ENCODE data around the gene TMEM125.

Gene TMEM125

GRCh38 chr1:43233631-43234030, 36.2 kb upstream of the TMEM125 start:
- Histone ChIP-seq H3K27me3 (ENCODE audit: insufficient read depth, low read length, poor library complexity, severe bottlenecking) (no peaks in the 10 kb centered on the region), H3K4me1 (ENCODE audit: insufficient read depth, low read length, poor library complexity, severe bottlenecking) (no peaks in the 10 kb centered on the region), H3K9ac (ENCODE audit: low read depth, low read length, poor library complexity, severe bottlenecking) (no peak overlapping the region), H3K79me2 (ENCODE audit: insufficient read depth, low read length) (no peaks in the 10 kb centered on the region), H3F3A (ENCODE audit: low read depth) (no peaks in the 10 kb centered on the region), H3K4me2 (ENCODE audit: low read depth, low read length, poor library complexity, severe bottlenecking) (no peak overlapping the region), H3K9me2 (replicated peaks; ENCODE audit: low read depth, low read length) (no peaks in the 10 kb centered on the region), H3K4me3 (ENCODE audit: low read length, poor library complexity, severe bottlenecking) (no peak overlapping the region), H2AFZ (ENCODE audit: low read length) (no peak overlapping the region), H3K9me3 (ENCODE audit: insufficient read depth, low read depth, low read length) (no peaks in the 10 kb centered on the region), H3K36me3 (ENCODE audit: insufficient read depth, low read length) (no peaks in the 10 kb centered on the region), H4K20me1 (ENCODE audit: insufficient read depth, low read length, poor library complexity, severe bottlenecking) (no peaks in the 10 kb centered on the region)
- TF ChIP-seq, protein P1, sequence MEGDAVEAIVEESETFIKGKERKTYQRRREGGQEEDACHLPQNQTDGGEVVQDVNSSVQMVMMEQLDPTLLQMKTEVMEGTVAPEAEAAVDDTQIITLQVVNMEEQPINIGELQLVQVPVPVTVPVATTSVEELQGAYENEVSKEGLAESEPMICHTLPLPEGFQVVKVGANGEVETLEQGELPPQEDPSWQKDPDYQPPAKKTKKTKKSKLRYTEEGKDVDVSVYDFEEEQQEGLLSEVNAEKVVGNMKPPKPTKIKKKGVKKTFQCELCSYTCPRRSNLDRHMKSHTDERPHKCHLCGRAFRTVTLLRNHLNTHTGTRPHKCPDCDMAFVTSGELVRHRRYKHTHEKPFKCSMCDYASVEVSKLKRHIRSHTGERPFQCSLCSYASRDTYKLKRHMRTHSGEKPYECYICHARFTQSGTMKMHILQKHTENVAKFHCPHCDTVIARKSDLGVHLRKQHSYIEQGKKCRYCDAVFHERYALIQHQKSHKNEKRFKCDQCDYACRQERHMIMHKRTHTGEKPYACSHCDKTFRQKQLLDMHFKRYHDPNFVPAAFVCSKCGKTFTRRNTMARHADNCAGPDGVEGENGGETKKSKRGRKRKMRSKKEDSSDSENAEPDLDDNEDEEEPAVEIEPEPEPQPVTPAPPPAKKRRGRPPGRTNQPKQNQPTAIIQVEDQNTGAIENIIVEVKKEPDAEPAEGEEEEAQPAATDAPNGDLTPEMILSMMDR (conservative IDR thresholded peaks at IDR 0.05; ENCODE audit: low read length): no peak
- no peak for TF ChIP-seq EZH2phosphoT487 (IDR thresholded peaks at IDR 0.05; ENCODE audit: borderline replicate concordance)

DNA sequence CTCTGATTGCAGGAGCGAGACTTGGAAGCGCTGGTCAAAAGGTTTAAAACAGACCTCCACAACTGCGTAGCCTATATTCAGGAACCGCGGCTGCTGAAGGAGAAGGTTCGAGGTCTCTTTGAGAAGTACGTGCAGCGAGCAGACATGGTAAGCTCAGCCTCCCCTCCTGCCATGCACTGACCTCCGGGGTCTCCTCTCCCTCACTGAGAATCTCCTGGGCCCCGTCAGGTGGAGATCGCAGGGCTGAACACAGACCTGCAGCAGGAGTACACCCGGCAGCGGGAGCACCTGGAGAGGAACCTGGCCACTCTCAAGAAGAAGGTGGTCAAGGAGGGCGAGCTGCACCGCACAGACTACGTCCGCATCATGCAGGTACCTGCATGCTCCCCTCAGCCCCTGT, 35.5 kb upstream of the TMEM125 start:
- Histone ChIP-seq H3K4me1 (ENCODE audit: insufficient read depth, low read length, poor library complexity, severe bottlenecking) (no peaks in the 10 kb centered on the region), H3K36me3 (ENCODE audit: insufficient read depth, low read length) (no peaks in the 10 kb centered on the region), H2AFZ (ENCODE audit: low read length) (no peak overlapping the region), H3F3A (ENCODE audit: low read depth) (no peaks in the 10 kb centered on the region), H3K9me3 (ENCODE audit: insufficient read depth, low read depth, low read length) (no peaks in the 10 kb centered on the region), H3K27me3 (ENCODE audit: insufficient read depth, low read length, poor library complexity, severe bottlenecking) (no peaks in the 10 kb centered on the region), H3K79me2 (ENCODE audit: insufficient read depth, low read length) (no peaks in the 10 kb centered on the region), H3K4me3 (ENCODE audit: low read length, poor library complexity, severe bottlenecking) (no peak overlapping the region), H3K9me2 (replicated peaks; ENCODE audit: low read depth, low read length) (no peaks in the 10 kb centered on the region), H3K4me2 (ENCODE audit: low read depth, low read length, poor library complexity, severe bottlenecking) (no peak overlapping the region), H4K20me1 (ENCODE audit: insufficient read depth, low read length, poor library complexity, severe bottlenecking) (no peaks in the 10 kb centered on the region), H3K9ac (ENCODE audit: low read depth, low read length, poor library complexity, severe bottlenecking) (no peak overlapping the region)
- TF ChIP-seq, protein P1 (conservative IDR thresholded peaks at IDR 0.05; ENCODE audit: low read length): no peak
- no peak for TF ChIP-seq EZH2phosphoT487 (IDR thresholded peaks at IDR 0.05; ENCODE audit: borderline replicate concordance)

GRCh38 chr1:43235040-43235439, 34.7 kb upstream of the TMEM125 start:
- Histone ChIP-seq H3K4me2 (ENCODE audit: low read depth, low read length, poor library complexity, severe bottlenecking) (no peak overlapping the region), H3K27me3 (ENCODE audit: insufficient read depth, low read length, poor library complexity, severe bottlenecking) (no peaks in the 10 kb centered on the region), H3F3A (ENCODE audit: low read depth) (no peaks in the 10 kb centered on the region), H3K9me3 (ENCODE audit: insufficient read depth, low read depth, low read length) (no peaks in the 10 kb centered on the region), H3K9ac (ENCODE audit: low read depth, low read length, poor library complexity, severe bottlenecking) (no peak overlapping the region), H3K36me3 (ENCODE audit: insufficient read depth, low read length) (no peaks in the 10 kb centered on the region), H3K4me3 (ENCODE audit: low read length, poor library complexity, severe bottlenecking) (no peak overlapping the region), H3K9me2 (replicated peaks; ENCODE audit: low read depth, low read length) (no peaks in the 10 kb centered on the region), H2AFZ (ENCODE audit: low read length) (no peak overlapping the region), H3K4me1 (ENCODE audit: insufficient read depth, low read length, poor library complexity, severe bottlenecking) (no peaks in the 10 kb centered on the region), H4K20me1 (ENCODE audit: insufficient read depth, low read length, poor library complexity, severe bottlenecking) (no peaks in the 10 kb centered on the region), H3K79me2 (ENCODE audit: insufficient read depth, low read length) (no peaks in the 10 kb centered on the region)
- no peak for TF ChIP-seq EZH2phosphoT487 (IDR thresholded peaks at IDR 0.05; ENCODE audit: borderline replicate concordance)
- TF ChIP-seq, protein P1 (conservative IDR thresholded peaks at IDR 0.05; ENCODE audit: low read length): no peak
